ENCODE data around the gene DVL3.
A peak's percentile ranks its signal among the peaks of the same experiment; 100 is the strongest.
"Not testable (repeated sequence)": the region's sequence is repeated elsewhere in the genome, so short reads cannot be mapped to it uniquely, and the experiment has no call there.

The DVL3 gene

DNA sequence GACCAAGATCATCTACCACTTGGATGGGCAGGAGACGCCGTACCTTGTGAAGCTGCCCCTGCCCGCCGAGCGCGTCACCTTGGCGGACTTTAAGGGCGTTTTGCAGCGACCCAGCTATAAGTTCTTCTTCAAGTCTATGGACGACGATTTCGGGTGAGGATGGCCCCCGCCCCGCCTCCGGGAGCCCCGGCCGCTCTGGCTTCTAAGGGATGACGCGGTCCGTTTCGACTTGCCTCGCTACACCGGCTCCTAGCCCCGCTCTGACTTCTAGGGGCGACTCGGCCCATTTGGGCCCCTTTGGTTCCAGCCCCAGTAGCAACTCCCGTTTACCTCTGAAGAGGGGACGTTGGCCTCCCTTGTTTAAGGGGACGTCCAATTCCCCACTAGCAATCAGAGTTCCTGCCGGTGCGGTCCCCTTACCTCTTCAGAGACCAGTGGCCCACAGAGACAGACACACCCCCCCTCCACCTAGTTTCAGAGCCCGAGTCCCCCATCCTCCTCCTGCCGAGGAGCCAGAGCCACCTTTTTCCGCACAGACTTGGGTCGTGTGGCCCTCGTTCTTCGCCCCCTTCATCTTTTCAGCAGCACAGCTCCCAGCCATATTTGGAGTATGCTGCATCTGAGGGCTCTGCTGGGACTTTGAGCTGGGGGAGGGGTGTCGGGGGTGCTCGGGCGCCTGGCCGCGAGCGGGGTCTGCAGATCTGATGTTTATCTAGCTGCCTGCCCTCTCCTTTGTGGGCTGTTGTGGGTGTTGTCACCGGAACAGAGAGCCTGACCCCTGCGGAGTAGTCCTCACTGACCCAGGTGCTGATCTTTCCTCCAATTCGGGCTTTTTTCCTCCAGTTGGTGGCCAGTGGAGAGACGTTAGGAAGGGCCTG is 706 bp downstream of the DVL3 start:
- no peaks in the 10 kb centered on the region for H3K27me3 ChIP-seq (ENCODE audit: control insufficient read depth in 1 of 2, insufficient read depth in 2 of 2, low read length in 2 of 2)
- peak overlapping the region; percentile 93 to 98 for H3K9ac ChIP-seq (ENCODE audit: low read length in 2 of 2)
- H3K4me3 ChIP-seq (ENCODE audit: low read length in 2 of 2): peak overlapping the region; percentile 91 to 96
- peaks cover 46% of the 10 kb centered on the region for H3K4me1 ChIP-seq (ENCODE audit: control insufficient read depth, insufficient read depth, low read length)
- no peaks in the 10 kb centered on the region for H3K9me3 ChIP-seq (ENCODE audit: control insufficient read depth in 2 of 2, low read length in 2 of 2)
- H3K27ac ChIP-seq (ENCODE audit: low read length): peak overlapping the region; percentile 90
- H3K36me3 ChIP-seq (ENCODE audit: control insufficient read depth in 2 of 2, insufficient read depth in 2 of 2, low read length in 2 of 2): no peaks in the 10 kb centered on the region

DNA sequence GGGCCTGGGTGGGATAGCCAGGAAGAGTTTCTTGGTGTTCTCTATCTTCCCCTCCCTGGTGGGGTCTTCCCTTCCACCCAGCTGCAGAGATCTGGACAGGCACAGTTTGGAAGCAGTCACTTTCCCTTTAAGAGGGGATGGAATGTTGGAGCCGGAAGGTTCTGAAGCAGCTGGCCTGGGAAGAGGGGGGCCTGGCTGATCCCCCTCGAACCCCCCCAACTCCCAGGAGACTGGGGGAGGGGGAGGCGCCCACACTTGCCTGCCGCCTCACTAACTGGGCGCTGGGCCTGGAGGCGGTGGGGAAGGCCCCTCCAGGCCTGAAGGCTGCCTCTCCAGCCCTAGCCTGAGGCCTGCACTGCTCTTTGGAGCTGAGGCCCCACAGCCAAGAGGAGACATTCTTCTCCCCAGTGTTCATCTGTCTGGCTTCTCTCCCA is 1.4 kb downstream of the DVL3 start:
- peak overlapping the region; percentile 93 to 98 for H3K9ac ChIP-seq (ENCODE audit: low read length in 2 of 2)
- no peaks in the 10 kb centered on the region for H3K9me3 ChIP-seq (ENCODE audit: control insufficient read depth in 2 of 2, low read length in 2 of 2)
- H3K27me3 ChIP-seq (ENCODE audit: control insufficient read depth in 1 of 2, insufficient read depth in 2 of 2, low read length in 2 of 2): no peaks in the 10 kb centered on the region
- peaks cover 53% of the 10 kb centered on the region for H3K4me1 ChIP-seq (ENCODE audit: control insufficient read depth, insufficient read depth, low read length)
- H3K4me3 ChIP-seq (ENCODE audit: low read length in 2 of 2): peak overlapping the region; percentile 91 to 96
- peak overlapping the region; percentile 90 for H3K27ac ChIP-seq (ENCODE audit: low read length)
- no peaks in the 10 kb centered on the region for H3K36me3 ChIP-seq (ENCODE audit: control insufficient read depth in 2 of 2, insufficient read depth in 2 of 2, low read length in 2 of 2)

DNA sequence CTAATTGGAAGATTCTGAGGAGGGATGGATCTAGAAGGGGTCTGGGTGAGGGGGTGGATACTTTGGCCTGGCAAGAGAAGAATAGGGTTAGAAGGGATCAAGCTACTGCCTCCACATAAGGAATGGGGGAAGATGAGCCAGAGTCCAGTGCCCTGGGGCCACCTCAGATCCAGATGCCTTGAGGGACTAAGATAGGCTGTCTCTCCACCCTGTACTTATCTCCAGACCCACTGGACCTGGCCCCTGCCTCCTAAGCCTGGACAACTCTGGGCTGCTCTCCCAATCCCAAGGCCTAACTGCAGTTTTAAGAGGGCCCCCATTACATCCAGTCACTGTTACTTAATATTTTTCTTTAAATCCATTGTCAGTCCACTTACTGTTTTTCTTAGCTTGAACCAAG is 2.0 kb downstream of the DVL3 start:
- Histone ChIP-seq H3K36me3 (ENCODE audit: control insufficient read depth in 2 of 2, insufficient read depth in 2 of 2, low read length in 2 of 2) (no peaks in the 10 kb centered on the region), H3K9me3 (ENCODE audit: control insufficient read depth in 2 of 2, low read length in 2 of 2) (no peaks in the 10 kb centered on the region), H3K4me1 (ENCODE audit: control insufficient read depth, insufficient read depth, low read length) (peaks cover 57% of the 10 kb centered on the region), H3K4me3 (ENCODE audit: low read length in 2 of 2) (peak overlapping the region; percentile 91 to 96), H3K9ac (ENCODE audit: low read length in 2 of 2) (peak overlapping the region; percentile 93 to 98), H3K27me3 (ENCODE audit: control insufficient read depth in 1 of 2, insufficient read depth in 2 of 2, low read length in 2 of 2) (no peaks in the 10 kb centered on the region), H3K27ac (ENCODE audit: low read length) (peak overlapping the region; percentile 90)

DNA sequence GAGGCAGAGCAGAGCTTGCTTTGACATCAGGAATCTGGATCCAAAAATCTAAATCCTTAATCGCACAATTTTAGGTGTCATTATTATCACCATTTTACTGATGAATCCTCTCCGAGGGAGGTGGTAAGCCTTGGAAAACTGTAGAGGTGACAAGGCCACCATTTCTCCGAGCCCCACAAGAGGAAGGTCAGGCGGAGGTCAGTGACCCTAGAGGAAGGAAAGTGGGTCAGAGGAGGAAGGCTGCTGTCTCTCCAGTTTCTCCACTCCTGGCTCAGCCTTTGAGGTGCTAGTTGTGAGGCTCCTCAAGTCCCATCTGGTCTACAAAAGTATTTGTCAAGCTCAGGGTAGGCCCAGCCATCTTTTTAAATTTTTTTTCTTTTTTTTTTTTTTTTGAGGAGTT is 3.2 kb downstream of the DVL3 start:
- Histone ChIP-seq H3K4me3 (ENCODE audit: low read length in 2 of 2) (peak overlapping the region in 1 of 2 donors; percentile 29), H3K36me3 (ENCODE audit: control insufficient read depth in 2 of 2, insufficient read depth in 2 of 2, low read length in 2 of 2) (peaks cover 1 to 2% of the 10 kb centered on the region in 2 donors), H3K4me1 (ENCODE audit: control insufficient read depth, insufficient read depth, low read length) (peaks cover 61% of the 10 kb centered on the region), H3K27me3 (ENCODE audit: control insufficient read depth in 1 of 2, insufficient read depth in 2 of 2, low read length in 2 of 2) (no peaks in the 10 kb centered on the region), H3K9ac (ENCODE audit: low read length in 2 of 2) (peak overlapping the region in 1 of 2 donors; percentile 29), H3K9me3 (ENCODE audit: control insufficient read depth in 2 of 2, low read length in 2 of 2) (no peaks in the 10 kb centered on the region), H3K27ac (ENCODE audit: low read length) (peak overlapping the region; percentile 55)

DNA sequence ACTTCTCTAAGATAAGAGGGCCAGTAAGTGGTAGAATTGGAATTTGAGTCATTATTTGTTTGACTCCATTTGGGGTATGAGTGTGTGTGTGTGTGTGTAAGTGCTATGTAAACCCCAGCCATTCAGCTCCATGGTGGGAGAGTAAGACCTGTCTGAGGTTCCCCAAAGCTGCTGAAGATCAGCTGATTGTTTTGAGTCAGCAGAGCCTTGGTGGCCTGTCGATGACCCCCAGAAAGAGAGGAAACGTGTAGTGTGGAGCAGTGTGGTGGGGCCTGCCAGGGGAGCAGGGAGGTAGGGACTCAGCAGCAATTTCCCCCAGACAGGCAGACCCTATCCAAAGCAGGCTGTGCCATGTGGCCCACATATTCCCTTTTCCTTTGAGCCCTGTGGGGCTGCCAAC is 5.3 kb downstream of the DVL3 start:
- Histone ChIP-seq H3K4me1 (ENCODE audit: control insufficient read depth, insufficient read depth, low read length) (peaks cover 59% of the 10 kb centered on the region), H3K4me3 (ENCODE audit: low read length in 2 of 2) (peak overlapping the region in 1 of 2 donors; percentile 52)

DNA sequence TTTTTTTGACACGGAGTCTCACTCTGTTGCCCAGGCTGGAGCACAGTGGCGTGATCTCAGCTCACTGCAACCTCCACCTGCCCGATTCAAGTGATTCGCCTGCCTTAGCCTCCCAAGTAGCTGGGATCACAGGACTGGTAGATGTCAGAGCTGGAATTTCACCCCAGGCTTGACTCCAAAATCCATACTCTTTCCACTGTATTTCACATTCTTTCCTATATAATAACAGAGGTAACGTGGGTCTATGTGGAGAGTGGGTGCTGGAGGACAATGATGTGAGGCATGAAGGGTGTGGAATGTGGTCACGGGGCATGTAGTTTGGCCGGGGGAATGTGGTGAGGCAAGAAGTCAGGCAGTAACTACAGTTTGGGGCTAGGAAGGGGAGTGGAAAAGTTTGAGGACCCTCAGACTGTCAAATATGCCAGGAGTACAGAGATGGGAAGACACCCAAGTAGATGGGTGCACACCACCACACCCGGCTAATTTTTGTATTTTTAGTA is 7.4 kb downstream of the DVL3 start:
- H3K27ac ChIP-seq (ENCODE audit: low read length); H3K9me3 ChIP-seq (ENCODE audit: control insufficient read depth in 2 of 2, low read length in 2 of 2); H3K27me3 ChIP-seq (ENCODE audit: control insufficient read depth in 1 of 2, insufficient read depth in 2 of 2, low read length in 2 of 2); H3K9ac ChIP-seq (ENCODE audit: low read length in 2 of 2); H3K4me3 ChIP-seq (ENCODE audit: low read length in 2 of 2): not testable (repeated sequence)
- Histone ChIP-seq H3K36me3 (ENCODE audit: control insufficient read depth in 2 of 2, insufficient read depth in 2 of 2, low read length in 2 of 2) (peaks cover 40% of the 10 kb centered on the region in 2 donors), H3K4me1 (ENCODE audit: control insufficient read depth, insufficient read depth, low read length) (peaks cover 49% of the 10 kb centered on the region)

More for the DNA sequence above, 5.3 kb downstream of the DVL3 start:
- peaks cover 20 to 21% of the 10 kb centered on the region in 2 donors for H3K36me3 ChIP-seq (ENCODE audit: control insufficient read depth in 2 of 2, insufficient read depth in 2 of 2, low read length in 2 of 2)
- H3K9ac ChIP-seq (ENCODE audit: low read length in 2 of 2): peak overlapping the region; percentile 42 to 57
- H3K27ac ChIP-seq (ENCODE audit: low read length): peak overlapping the region; percentile 64
- no peaks in the 10 kb centered on the region for H3K27me3 ChIP-seq (ENCODE audit: control insufficient read depth in 1 of 2, insufficient read depth in 2 of 2, low read length in 2 of 2)
- no peaks in the 10 kb centered on the region for H3K9me3 ChIP-seq (ENCODE audit: control insufficient read depth in 2 of 2, low read length in 2 of 2)

DNA sequence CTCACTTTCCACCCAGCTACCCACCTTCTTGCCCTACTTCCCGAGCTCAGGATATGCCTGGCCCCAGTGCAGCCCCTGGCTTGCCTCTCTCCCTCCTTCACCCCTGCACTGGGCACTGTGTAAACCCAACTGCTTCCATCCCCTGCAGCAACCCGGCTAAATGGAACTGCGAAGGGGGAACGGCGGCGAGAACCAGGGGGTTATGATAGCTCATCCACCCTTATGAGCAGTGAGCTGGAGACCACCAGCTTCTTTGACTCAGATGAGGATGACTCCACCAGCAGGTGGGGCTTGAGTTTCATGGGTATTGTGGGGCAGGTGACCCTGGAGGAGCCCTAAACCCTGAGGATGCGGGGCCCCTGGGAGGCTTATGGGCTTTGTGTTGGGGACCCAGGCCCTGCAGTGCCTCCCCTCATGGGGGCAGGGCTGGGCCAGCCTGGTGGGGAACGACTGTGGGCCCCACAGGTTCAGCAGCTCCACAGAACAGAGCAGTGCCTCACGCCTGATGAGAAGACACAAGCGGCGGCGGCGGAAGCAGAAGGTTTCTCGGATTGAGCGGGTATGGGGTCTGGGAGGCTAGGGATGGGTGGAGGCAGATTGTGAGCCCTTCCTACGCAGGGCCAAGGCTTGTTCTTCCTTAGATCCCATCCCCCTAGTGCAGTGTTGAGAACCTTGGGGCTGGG is 9.6 kb downstream of the DVL3 start:
- H3K4me3 ChIP-seq (ENCODE audit: low read length in 2 of 2): no peak overlapping the region
- H3K9me3 ChIP-seq (ENCODE audit: control insufficient read depth in 2 of 2, low read length in 2 of 2): no peaks in the 10 kb centered on the region
- no peaks in the 10 kb centered on the region for H3K27me3 ChIP-seq (ENCODE audit: control insufficient read depth in 1 of 2, insufficient read depth in 2 of 2, low read length in 2 of 2)
- peaks cover 36% of the 10 kb centered on the region for H3K4me1 ChIP-seq (ENCODE audit: control insufficient read depth, insufficient read depth, low read length)
- peaks cover 50 to 51% of the 10 kb centered on the region in 2 donors for H3K36me3 ChIP-seq (ENCODE audit: control insufficient read depth in 2 of 2, insufficient read depth in 2 of 2, low read length in 2 of 2)
- no peak overlapping the region for H3K9ac ChIP-seq (ENCODE audit: low read length in 2 of 2)
- no peak overlapping the region for H3K27ac ChIP-seq (ENCODE audit: low read length)

DNA sequence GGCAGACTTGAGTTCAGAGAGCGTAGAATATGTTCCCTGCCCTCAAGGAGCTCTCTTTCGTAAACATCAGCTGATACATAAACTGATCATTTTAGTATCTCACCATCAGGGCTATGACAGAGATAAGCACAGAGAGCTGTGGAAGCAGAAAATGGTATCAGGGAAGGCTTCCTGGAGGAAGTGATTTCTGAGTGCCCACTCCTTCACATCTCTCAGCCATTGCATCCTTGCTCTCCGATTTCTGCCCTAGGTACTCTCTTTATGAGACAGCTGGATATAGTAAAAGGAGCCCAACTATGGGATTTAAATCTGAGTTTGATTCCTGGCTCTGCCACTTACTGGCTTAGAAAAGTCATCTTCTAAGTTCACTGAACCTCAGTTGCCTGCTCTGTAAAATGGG is 10.4 kb downstream of the DVL3 start:
- Histone ChIP-seq H3K27ac (ENCODE audit: low read length) (no peak overlapping the region), H3K4me3 (ENCODE audit: low read length in 2 of 2) (no peak overlapping the region), H3K9ac (ENCODE audit: low read length in 2 of 2) (no peak overlapping the region), H3K4me1 (ENCODE audit: control insufficient read depth, insufficient read depth, low read length) (peaks cover 29% of the 10 kb centered on the region), H3K9me3 (ENCODE audit: control insufficient read depth in 2 of 2, low read length in 2 of 2) (no peaks in the 10 kb centered on the region), H3K27me3 (ENCODE audit: control insufficient read depth in 1 of 2, insufficient read depth in 2 of 2, low read length in 2 of 2) (no peaks in the 10 kb centered on the region), H3K36me3 (ENCODE audit: control insufficient read depth in 2 of 2, insufficient read depth in 2 of 2, low read length in 2 of 2) (peaks cover 51% of the 10 kb centered on the region in 2 donors)

DNA sequence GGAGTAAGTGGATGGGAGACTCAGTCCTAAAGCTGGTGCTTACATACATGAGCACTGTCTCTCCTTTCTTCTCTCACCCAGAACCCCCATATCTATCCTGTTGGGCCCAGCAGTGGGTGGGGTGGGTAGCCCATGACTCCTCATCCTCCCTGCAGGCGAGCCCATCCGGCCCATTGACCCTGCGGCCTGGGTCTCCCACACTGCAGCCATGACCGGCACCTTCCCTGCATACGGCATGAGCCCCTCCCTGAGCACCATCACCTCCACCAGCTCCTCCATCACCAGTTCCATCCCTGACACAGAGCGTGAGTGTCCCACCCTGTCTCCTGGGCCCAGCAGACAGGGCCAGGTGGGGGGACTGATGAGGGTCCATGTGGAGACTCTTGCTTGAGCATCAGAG is 11.5 kb downstream of the DVL3 start:
- peaks cover 60% of the 10 kb centered on the region in 2 donors for H3K36me3 ChIP-seq (ENCODE audit: control insufficient read depth in 2 of 2, insufficient read depth in 2 of 2, low read length in 2 of 2)
- H3K9me3 ChIP-seq (ENCODE audit: control insufficient read depth in 2 of 2, low read length in 2 of 2): no peaks in the 10 kb centered on the region
- H3K9ac ChIP-seq (ENCODE audit: low read length in 2 of 2): no peak overlapping the region
- H3K27me3 ChIP-seq (ENCODE audit: control insufficient read depth in 1 of 2, insufficient read depth in 2 of 2, low read length in 2 of 2): no peaks in the 10 kb centered on the region
- H3K27ac ChIP-seq (ENCODE audit: low read length): no peak overlapping the region
- H3K4me1 ChIP-seq (ENCODE audit: control insufficient read depth, insufficient read depth, low read length): peaks cover 19% of the 10 kb centered on the region
- no peak overlapping the region for H3K4me3 ChIP-seq (ENCODE audit: low read length in 2 of 2)

DNA sequence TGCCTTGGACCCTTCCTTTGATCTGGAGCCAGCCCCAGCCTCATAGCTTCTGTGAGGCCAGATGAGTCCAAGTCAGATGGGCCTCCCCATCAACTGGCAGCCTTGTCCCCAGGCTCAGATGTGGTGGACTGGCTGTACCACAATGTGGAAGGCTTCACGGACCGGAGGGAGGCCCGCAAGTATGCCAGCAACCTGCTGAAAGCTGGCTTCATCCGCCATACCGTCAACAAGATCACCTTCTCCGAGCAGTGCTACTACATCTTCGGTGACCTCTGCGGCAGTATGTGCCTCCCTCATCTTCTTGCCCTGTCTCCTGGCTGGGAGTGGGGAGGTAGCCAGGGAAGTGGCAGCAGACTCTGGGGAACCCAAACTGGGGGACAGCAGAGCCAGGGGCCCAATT is 12.6 kb downstream of the DVL3 start:
- peaks cover 14% of the 10 kb centered on the region for H3K4me1 ChIP-seq (ENCODE audit: control insufficient read depth, insufficient read depth, low read length)
- no peaks in the 10 kb centered on the region for H3K27me3 ChIP-seq (ENCODE audit: control insufficient read depth in 1 of 2, insufficient read depth in 2 of 2, low read length in 2 of 2)
- peaks cover 62 to 67% of the 10 kb centered on the region in 2 donors for H3K36me3 ChIP-seq (ENCODE audit: control insufficient read depth in 2 of 2, insufficient read depth in 2 of 2, low read length in 2 of 2)
- H3K9ac ChIP-seq (ENCODE audit: low read length in 2 of 2): no peak overlapping the region
- no peaks in the 10 kb centered on the region for H3K9me3 ChIP-seq (ENCODE audit: control insufficient read depth in 2 of 2, low read length in 2 of 2)
- no peak overlapping the region for H3K27ac ChIP-seq (ENCODE audit: low read length)
- no peak overlapping the region for H3K4me3 ChIP-seq (ENCODE audit: low read length in 2 of 2)

All from stomach smooth muscle (tissue), 2 donors.